ENCODE measurements around the gene CSNK2A2.

The CSNK2A2 gene

GRCh38 chr16:58120234-58120633, 77.7 kb downstream of the CSNK2A2 start:
- Histone ChIP-seq H3K9me2 (replicated peaks; ENCODE audit: insufficient read depth, low read length) (no peaks in the 10 kb centered on the region), H3K27me3 (replicated peaks; ENCODE audit: insufficient read depth, low read length) (no peaks in the 10 kb centered on the region), H2AFZ (ENCODE audit: low read length) (no peak overlapping the region), H3K79me2 (ENCODE audit: low read length) (peaks cover 81% of the 10 kb centered on the region), H4K20me1 (ENCODE audit: insufficient read depth, low read length) (peaks cover 23% of the 10 kb centered on the region; the same call in 1 of the 2 replicates), H3K36me3 (replicated peaks; ENCODE audit: insufficient read depth, low read length) (peaks cover 7% of the 10 kb centered on the region), H3K9me3 (replicated peaks; ENCODE audit: insufficient read depth, low read length) (no peaks in the 10 kb centered on the region), H3K4me2 (ENCODE audit: low read depth, low read length) (no peak overlapping the region), H3K4me3 (ENCODE audit: low read length) (no peak overlapping the region), H3F3A (ENCODE audit: insufficient read depth, low read length) (peaks cover 10% of the 10 kb centered on the region; the same call in 1 of the 2 replicates), H3K4me1 (ENCODE audit: low read length) (peaks cover 11% of the 10 kb centered on the region), H3K9ac (ENCODE audit: low read length) (no peak overlapping the region), H3K27ac (ENCODE audit: low read length) (no peak overlapping the region)
- TF ChIP-seq CTCF (IDR thresholded peaks at IDR 0.05; ENCODE audit: low read length): no peak
- DNase-seq: no peak

- Histone ChIP-seq H3K4me3 (ENCODE audit: low read length) (no peak overlapping the region), H3K9me2 (replicated peaks; ENCODE audit: insufficient read depth, low read length) (no peaks in the 10 kb centered on the region), H3K4me2 (ENCODE audit: low read depth, low read length) (no peak overlapping the region), H3F3A (ENCODE audit: insufficient read depth, low read length) (peaks cover 10% of the 10 kb centered on the region; the same call in 1 of the 2 replicates), H3K27ac (ENCODE audit: low read length) (no peak overlapping the region), H2AFZ (ENCODE audit: low read length) (no peak overlapping the region), H4K20me1 (ENCODE audit: insufficient read depth, low read length) (peaks cover 23% of the 10 kb centered on the region; the same call in 1 of the 2 replicates), H3K79me2 (ENCODE audit: low read length) (peaks cover 74% of the 10 kb centered on the region), H3K4me1 (ENCODE audit: low read length) (peaks cover 11% of the 10 kb centered on the region), H3K9ac (ENCODE audit: low read length) (no peak overlapping the region), H3K9me3 (replicated peaks; ENCODE audit: insufficient read depth, low read length) (no peaks in the 10 kb centered on the region), H3K36me3 (replicated peaks; ENCODE audit: insufficient read depth, low read length) (peaks cover 13% of the 10 kb centered on the region), H3K27me3 (replicated peaks; ENCODE audit: insufficient read depth, low read length) (no peaks in the 10 kb centered on the region)
- TF ChIP-seq CTCF (IDR thresholded peaks at IDR 0.05; ENCODE audit: low read length): no peak
- no peak for TF ChIP-seq EZH2 (optimal IDR thresholded peaks at IDR 0.05; ENCODE audit: low read depth, low read length)
- TF ChIP-seq EZH2phosphoT487 (IDR thresholded peaks at IDR 0.05; ENCODE audit: low read length): no peak
- DNase-seq: no peak
These were observed 78.4 kb downstream of the CSNK2A2 start for GRCh38 chr16:58119509-58119845.

- Histone ChIP-seq H4K20me1 (ENCODE audit: insufficient read depth, low read length) (peaks cover 23% of the 10 kb centered on the region; the same call in 1 of the 2 replicates), H3F3A (ENCODE audit: insufficient read depth, low read length) (peaks cover 10% of the 10 kb centered on the region; the same call in 1 of the 2 replicates)
- TF ChIP-seq CTCF (IDR thresholded peaks at IDR 0.05; ENCODE audit: low read length) (no peak), EZH2phosphoT487 (IDR thresholded peaks at IDR 0.05; ENCODE audit: low read length) (no peak), EZH2 (optimal IDR thresholded peaks at IDR 0.05; ENCODE audit: low read depth, low read length) (no peak)
These were observed 79.0 kb downstream of the CSNK2A2 start for GRCh38 chr16:58118801-58119508.

More at GRCh38 chr16:58118801-58119508, 79.0 kb downstream of the CSNK2A2 start:
- Histone ChIP-seq H3K4me2 (ENCODE audit: low read depth, low read length) (no peak overlapping the region), H3K79me2 (ENCODE audit: low read length) (peaks cover 69% of the 10 kb centered on the region), H2AFZ (ENCODE audit: low read length) (no peak overlapping the region), H3K9me2 (replicated peaks; ENCODE audit: insufficient read depth, low read length) (no peaks in the 10 kb centered on the region), H3K9ac (ENCODE audit: low read length) (no peak overlapping the region), H3K4me3 (ENCODE audit: low read length) (no peak overlapping the region), H3K4me1 (ENCODE audit: low read length) (peaks cover 11% of the 10 kb centered on the region), H3K36me3 (replicated peaks; ENCODE audit: insufficient read depth, low read length) (peaks cover 13% of the 10 kb centered on the region), H3K27me3 (replicated peaks; ENCODE audit: insufficient read depth, low read length) (no peaks in the 10 kb centered on the region), H3K9me3 (replicated peaks; ENCODE audit: insufficient read depth, low read length) (no peaks in the 10 kb centered on the region), H3K27ac (ENCODE audit: low read length) (no peak overlapping the region)
- DNase-seq: no peak

Measured in MM.1S (cell line).